Astrocyte of the hippocampus (primary cell): ENCODE results near the gene TIAM2.
A peak's percentile ranks its signal among the peaks of the same experiment; 100 is the strongest.

Experiments used
- DNase-seq: peaks from one replicate; pipeline ENCODE4 v3.0.0; 2011; ENCODE audit warnings: low read depth, low spot score

Gene TIAM2

DNA sequence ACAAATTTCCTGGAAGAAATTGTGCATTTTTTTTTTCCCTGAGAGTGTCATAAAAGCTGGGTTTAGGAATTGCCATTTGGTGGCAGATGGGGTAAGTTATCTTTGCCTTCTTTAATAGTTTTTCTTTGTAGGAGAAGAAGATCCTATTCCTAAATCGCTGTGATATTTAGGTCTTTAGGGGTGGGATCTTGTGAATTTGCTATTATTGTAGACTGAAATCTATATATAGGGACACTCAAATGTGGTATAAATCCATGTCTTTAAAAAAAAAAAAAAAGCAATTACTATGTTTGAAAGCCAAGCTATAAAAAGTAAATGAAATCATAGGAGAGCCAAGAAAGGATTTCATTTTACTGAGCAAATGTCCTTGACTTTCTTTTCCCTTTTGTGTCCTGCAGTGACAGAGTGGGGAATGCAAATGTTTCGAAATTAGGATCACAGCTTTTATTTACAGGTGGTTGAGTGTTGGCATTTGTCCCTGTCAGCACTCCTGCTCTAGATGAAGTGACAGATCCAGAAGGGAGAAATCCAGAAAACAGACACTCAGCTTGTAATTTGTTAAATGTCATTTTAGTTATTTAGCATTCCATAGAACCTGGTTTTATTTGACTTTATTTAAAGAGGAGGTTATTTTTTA lies 29.4 kb downstream of the TIAM2 start:
- DNase-seq: no peak

DNA sequence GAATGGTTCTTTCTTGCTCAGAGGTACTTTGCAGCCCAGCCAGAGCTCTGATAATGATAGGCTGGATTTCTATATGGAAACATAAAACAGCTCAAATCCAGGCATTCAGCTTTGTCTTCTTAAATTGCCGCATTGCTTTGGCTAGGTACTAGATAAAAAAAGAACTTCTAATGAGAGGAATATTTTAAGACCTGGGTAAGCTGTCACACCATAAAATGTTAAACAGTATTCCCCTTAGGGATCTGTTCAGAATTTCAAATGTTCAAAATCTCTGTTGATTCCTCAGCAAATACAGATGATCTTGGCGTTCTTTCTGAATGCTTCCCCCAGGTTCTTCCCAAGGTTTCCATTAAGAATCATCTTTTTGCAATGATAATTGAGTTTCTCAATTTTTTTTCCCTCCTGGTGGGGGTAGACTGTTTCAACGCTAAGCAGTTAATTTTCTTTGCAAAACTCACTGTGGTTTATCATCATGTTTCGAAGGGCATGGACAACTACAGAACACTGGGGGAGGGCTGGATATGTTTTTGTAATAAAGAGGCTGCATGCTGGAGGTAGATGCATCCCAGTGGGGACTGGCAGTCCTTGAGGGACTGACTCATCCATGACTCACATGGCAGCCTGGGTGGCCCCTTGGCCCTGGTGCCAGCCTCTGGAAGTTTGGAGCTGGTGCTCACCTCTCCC lies 31.0 kb downstream of the TIAM2 start:
- DNase-seq: peak; percentile 93

DNA sequence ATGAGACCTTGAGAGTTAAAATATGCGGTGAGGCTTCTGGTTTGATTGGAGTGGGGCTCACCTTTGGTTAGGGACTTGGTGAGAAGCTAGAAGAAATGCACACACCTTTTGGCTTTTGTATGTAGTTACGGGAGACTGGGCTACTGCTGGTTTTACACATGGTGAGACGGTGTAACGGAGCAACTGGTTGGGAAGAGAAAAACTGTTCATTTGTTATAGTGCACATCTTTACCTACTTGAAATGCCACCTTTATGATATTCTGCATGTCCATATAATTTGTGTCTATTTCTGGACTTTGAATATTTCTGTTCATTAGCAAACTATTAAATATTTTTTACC lies 31.6 kb downstream of the TIAM2 start:
- no peak for DNase-seq

DNA sequence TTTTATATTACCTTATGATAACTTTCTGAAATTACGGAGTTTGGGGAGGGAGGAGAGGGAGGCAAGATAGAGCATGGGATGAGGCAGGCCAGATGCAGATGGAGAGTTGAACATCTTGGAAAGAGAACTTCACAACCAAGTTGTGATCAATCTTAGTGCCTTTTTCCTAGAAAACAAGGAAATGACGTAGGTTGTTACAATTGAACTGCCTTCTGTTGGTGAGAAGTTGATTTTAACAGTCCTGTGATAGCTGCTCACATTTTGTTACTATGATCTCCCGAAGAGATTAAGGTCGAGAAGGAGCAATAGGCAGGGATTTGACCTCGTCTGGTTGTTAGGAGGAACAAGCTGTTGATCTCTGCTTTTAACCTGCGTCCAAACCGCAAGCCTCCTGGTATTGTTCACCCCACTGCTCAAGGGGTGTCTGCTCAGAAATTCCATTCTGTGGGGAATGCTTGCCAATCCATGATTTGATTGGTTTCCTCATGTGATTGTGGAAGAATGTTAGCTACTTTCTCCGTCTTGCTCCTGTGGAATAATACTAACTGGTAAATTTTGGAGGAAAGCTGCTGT lies 35.1 kb downstream of the TIAM2 start:
- peak; percentile 37 for DNase-seq

DNA sequence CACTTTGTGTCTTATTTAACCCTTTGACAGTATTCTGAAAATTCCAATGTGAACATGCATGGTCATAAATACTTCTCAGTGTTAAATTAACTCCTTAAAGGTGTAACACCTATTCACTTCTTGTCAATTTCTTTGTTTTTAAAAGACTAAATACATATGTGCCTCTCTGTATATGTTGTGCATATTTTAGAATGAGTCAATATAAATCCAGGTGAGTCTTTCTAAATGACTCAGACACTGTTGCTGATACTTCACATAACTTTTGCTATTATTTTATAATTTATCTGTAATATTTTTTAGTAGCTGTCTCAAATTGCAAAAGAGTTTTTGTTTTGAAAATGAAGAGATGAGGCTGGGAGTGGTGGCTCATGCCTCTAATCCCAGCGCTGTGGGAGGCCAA lies 36.0 kb downstream of the TIAM2 start:
- no peak for DNase-seq

DNA sequence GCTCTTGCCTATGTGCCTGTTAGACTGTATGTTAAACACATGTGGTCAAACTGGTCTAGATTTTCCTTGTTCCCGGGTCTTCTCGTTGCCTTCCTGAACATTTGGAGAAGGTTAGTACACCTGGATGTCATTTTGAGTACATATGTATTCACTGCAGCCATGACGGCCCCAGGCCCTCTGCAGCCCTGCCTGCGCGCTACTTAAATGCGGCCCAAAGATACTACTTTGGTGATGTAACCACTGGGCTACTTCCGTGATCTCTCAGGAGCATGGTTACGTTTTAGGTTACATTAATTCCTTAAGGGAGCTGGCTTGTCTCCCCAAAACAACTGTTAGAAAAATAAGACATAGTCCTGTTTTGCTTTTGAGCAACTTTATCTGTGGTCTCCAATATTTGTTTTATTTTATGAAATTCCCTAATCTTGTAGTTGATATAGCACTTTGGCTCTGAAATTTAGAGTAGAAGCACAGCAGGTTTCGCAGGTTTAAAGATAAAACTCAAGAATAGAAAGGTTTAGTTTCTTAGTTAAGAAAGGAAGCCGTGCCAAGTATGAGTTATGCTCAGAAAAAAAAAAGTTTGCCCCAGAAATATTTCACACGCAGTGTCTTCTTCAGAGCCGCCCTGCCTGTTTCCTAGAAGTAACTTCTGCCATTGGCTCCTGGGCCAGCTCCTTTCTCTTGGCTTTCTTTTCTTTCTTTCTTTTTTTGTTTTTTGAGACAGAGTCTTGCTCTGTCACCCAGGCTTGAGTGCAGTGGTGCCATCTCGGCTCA lies 38.1 kb downstream of the TIAM2 start:
- DNase-seq: no peak

DNA sequence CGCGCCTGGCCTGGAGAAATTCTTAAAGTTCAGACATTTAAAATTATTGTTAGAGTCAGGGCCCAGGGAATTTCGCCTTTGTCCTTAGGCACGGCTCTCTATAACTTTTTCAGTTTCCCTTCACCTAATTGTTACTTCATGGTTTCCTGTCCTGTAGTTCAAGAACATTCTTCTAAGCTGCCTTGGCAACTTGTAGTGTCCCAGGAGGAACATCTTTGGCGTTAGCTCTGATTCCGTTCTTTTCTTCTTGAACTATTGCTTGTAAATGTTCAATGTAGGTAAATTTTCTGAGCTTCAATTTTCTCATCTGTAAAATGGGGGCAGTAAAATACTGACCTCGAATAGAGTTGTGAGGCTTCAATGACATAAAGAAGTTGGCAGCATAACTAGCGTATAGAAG lies 41.8 kb downstream of the TIAM2 start:
- DNase-seq: no peak

DNA sequence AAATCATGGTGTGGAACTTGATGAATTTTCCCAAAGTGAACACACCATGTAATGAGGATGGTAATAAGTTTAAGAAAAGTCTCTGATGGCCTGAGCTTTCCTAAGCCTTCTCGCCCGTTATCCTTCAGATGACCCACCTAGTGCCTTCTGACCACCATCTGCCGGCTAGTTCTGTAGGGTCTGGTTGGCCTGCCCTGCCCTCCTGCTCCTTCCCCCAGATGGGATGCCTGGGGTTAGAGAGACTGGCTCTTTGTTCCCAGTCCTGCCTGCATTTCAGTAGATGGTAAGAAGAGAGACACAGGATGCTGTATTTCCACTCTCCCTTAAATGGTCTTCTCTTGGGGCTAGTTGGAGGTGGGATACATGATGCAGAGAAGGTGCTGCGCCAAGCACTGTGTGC lies 43.0 kb downstream of the TIAM2 start:
- no peak for DNase-seq

DNA sequence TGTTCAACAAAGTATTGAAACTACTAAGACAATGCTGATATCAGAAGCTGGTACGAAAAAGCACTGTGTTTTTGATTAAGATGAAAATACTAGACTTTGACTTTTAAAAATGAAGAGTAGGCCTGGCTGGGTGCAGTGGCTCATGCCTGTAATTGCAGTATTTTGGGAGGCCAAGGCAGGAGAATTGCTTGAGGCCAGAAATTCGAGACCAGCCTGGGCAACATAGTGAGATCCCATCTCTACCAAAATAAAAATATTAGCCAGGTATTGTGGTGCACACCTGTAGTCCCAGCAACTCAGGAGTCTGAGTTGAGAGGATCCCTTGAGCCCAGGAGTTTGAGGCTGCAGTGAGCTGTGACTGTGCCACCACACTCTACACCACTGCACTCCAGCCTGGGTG lies 43.4 kb downstream of the TIAM2 start:
- DNase-seq: no peak

DNA sequence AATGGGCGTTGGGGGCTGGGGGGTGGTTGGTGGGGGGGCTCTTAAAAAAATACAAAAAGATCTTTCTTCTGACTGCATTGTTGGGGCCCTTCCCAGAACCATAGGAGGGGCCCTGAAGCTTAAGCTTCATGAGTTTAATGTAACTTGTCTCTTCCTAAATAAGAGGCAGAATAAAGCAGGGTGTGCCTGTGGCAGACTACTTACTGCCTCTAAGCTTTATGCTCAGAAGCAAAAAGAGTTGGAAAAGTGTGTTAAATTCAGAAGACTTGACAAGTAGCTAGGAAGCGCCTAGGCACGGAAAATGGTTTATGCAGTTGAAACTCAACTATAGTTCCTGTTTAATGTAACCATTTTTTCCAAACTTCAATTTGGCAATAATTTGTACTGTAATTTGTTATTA lies 44.5 kb downstream of the TIAM2 start:
- DNase-seq: no peak

DNA sequence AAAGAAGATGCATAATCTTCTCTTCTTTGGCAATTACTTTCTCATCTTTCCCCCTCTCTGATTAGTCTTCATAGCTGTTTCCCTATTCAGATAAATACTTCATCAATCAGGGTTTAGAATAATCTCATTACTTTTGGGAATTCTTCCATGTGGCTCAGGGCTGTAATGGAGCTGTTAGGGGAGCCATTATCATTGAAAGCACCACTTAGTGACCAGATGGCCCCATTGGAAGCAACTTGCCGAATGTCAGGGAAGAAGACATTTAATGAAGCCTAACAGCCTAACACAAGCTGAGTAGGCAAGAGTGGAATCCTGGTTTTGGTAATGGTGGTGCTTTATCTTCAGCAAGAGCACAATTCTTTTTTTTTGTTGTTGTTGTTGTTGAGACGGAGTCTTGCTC lies 45.0 kb downstream of the TIAM2 start:
- DNase-seq: no peak

DNA sequence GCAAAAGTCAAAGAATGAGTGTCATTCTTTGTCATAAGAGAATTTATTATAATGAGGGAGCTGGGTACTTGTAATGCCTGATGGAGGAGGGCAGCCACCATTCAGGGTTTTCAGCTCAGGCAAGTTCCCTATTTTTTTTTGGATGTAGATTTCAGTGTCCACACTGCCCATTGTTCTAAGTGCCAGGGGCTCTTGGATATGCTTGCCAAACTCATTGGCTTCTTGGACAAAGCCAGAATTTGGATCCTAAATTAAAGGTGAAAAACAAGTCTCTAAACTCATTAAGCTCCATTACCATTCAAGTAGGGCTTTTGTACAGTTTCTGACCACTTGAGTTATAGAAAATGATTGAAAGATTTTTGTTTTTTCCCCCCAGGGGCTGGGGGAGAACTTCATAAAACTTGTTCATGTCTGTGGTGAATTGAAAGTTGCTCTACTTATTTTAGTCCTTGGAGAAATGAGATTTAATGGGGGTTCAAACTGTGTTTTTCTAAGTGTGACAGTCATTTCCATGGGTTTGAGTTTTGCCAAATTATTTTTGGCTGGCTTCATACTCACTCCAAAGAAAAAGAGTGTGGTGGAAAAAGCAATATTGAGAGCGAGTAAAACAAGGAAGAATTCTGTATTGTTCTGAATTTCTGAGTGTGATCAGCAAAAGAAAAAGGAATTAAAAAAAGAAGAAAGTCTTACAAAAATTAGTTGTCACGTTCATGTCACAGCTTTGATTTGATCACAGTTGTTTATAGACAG lies 46.0 kb downstream of the TIAM2 start:
- peak; percentile 12 for DNase-seq

DNA sequence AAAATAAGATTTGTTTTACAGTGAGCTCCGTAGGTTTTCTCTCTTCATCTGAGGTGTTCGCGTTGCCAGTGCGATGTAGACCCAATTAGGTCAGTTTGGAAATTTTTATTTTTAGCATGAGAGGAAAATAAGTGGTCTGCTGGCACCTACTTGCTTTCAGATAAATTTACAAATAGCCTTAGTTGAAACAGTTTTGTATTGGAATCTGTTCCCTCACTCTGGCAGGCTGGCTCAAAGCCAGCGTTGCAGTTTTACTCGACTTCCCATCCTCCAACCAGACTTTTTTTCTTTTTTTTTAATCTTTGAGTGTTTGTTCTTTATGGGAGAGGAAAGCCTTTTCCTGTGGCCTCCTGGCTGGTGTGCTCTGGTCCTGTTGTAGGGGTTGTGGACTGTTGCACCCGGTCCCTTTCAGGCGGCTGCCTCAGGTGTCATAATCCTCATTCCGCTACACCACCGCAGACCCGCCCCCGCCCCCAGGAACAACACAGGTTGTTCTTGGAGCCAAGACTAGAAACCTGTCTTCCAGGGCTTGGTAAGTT lies 46.7 kb downstream of the TIAM2 start:
- peak; percentile 58 for DNase-seq

DNA sequence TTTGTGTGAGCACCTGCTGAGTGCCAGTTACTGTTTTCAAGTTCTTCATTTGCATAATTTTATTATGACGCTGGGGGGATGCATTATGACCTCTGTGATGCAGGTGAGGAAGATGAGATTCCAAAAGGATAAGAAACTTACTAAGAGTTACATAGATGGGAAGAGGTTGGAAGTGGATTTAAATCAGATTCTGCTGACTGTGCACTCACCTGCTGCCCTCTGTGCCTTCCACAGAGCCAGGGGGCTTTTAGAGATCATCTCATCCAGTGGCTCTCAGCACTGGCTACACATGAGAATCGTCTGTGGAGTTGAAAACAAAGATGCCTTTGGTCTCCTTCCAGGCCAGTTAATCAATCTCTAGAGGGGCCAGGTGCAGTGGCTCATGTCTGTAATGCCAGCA lies 47.9 kb downstream of the TIAM2 start:
- no peak for DNase-seq

DNA sequence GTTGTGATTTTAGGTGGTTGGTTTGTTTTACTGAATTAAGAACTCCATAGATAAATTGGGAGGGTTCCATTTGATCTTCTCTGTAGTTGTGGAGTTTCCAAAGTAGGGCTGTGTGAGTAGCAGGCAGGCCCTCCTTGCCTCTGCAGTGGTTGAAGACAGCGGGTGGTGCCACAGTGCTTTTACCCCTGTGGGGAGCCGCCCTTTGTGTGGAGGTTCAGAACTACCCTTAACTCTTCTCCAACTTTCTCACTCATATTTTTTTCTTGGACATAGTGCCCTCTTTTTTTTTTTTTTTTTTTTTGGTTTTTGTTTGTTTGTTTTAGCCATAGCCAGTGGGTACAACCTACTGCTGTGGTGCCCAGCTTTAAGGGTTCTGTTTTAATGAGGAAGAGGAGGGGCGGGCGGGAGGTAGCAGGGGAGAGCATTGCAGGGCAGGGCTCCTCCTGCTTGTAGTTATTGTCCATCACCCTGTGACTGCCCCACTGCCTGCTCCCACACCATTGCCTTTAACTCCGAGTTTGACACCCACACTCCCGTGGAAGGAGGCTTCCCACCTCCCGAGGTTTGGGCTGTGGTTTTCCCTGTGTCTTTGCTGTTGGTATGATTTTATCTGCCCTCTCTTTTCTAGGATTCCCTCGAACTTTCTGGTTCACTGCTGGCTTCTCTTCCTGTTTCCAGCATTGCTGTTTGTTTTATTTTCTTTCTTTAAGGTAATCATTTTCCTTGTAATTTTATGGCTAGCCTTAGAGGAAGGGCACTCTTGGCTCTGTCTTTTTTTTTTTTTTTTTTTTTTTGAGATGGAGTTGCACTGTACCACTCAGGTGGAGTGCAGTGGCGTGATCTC lies 50.7 kb downstream of the TIAM2 start:
- no peak for DNase-seq

DNA sequence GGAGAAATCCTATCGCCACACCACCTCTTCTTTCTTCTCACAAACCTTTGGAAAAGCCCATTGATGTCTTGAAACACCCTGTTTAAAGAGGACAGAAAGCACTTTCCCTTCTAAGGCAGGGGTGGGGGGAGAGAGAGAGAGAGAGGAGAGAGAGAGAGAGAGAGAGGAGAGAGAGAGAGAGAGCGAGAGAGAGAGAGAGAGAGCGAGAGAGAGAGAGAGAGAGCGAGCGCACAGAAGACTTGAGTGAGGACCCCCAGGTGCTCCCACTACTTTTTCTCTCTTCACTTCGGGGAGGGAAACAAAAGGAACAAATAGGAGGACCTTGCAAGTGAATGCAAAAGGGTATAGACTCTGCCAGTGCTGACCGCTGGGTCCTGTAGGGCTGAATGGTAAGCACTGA lies 52.4 kb downstream of the TIAM2 start:
- DNase-seq: no peak

DNA sequence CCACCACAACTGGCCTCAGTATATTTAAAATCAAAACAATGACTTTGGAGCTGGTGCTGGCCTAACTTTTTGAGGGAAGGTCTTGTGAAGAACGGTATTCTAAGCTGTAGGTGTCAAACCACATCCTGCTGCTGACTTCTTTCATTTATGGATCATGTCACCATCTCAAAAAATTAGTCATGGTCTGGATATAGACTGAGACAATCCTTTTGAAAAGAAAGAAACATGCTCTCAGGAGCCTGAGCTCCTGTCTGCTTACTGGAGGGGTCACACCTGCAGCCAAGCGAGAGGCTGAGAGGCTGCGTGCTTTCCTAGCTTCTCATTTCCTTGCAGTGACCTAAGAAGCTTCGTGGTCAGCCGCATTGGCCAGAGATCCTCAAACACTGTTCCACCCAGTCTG lies 55.2 kb downstream of the TIAM2 start:
- peak; percentile 56 for DNase-seq

DNA sequence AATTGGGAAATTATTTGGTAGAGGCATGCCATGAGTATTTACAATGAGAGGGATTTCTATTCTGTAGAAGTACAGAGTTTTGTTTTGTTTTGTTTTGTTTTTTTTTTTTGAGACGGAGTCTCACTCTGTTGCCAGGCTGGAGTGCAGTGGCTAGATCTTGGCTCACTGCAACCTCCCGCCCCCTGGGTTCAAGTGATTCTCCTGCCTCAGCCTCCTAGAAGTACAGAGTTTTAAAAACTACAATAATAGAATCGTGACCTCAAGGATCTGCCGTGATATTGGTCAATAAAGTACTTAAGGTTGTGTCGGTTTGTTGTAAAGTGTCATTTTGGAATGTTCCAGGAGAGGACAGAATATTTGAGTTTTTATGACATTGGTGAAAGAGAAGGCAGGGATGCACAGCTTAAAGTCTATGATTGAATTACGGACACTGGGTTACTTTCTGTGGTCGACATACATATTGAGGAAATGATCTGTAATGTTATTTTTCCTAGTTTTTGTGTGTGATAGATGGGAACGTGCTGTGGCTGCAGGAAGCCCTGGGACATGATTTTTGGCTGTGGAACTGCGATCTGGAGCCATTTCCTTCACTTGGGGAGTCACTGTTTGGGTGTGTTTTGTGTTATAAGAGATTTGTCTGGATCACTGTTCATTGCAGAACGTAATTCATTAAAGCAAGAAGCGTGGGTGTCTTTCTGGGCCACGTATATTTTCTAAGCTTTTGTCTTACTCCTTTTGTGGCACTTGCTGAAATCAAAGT lies 59.6 kb downstream of the TIAM2 start:
- no peak for DNase-seq

DNA sequence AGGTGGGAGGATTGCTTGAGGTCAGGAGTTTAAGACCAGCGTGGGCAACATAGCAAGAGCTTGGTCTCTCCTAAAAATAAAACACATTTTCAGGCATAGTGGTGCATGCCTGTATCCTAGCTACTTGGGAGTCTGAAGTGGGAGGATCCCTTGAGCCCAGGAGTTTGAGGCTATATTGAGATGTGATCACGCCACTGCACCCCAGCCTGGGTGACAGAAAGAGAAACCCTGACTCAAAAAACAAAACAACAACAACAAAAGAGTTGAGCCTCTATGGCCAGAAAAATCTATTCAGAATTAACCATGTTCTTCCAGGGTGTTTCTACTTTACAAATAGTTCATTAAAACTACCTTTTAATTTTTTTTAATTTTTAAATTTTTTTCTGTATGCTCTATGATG lies 60.6 kb downstream of the TIAM2 start:
- DNase-seq: no peak

DNA sequence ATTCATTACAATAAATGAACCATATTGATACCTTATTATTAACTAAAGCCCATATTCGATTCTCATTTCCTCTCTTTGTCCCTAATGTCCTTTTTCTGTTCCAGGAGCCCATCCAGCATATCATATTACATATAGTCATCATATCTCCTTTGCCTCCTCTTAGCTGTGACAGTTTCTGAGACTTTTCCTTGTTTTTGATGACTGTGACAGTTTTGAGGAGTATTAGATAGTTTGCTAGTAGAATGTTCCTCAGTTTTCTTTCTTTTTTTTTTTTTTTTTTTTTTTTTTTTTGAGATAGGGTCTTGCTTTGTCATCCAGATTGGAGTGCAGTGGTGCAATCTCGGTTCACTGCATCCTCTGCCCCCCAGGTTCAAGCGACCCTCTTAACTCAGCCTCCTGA lies 61.6 kb downstream of the TIAM2 start:
- DNase-seq: no peak
